ENCODE data around the gene BMPR1A. TPM values are rescaled to one million over a fixed set of nuclear protein-coding genes. Genes with fewer than 3 reads are reported as not detected.
A peak's percentile ranks its signal among the peaks of the same experiment; 100 is the strongest.

Gene BMPR1A
- total RNA-seq, 2 experiments from 2014 or later, result 10.8 to 13.6 TPM

- Mint-ChIP-seq H3K9me3 (no peaks in the 10 kb centered on the region), H3K27ac (peak overlapping the region; percentile 69), H3K36me3 (no peaks in the 10 kb centered on the region), H3K4me3 (peak overlapping the region; percentile 38), H3K4me1 (ENCODE audit: low read depth) (peaks cover 26% of the 10 kb centered on the region), H3K27me3 (peaks cover 2% of the 10 kb centered on the region)
- ChIA-PET CTCF (interaction anchor here (0.6 to 5.7 kb wide), 15 partner anchors 8 to 341 kb away, joined by 3 to 47 read pairs (median 4); partner anchors contain the start of genes MMRN2 and SNCG), POLR2A (interaction anchor here (0.8 kb wide), 1 partner anchor 254 kb away, joined by 3 read pairs; no protein-coding TSS in a partner anchor)
- DNase-seq, result peak; percentile 49
- intact Hi-C loops (cut with micrococcal nuclease), result loop anchor here (1.0 to 10.0 kb wide), 3 partner anchors 27 to 281 kb away; partner anchors contain the start of gene SHLD2
Measured at GRCh38 chr10:86965986-86966654, 209.7 kb downstream of the BMPR1A start.

- POLR2A ChIA-PET, result no interaction called here
- no peak for DNase-seq
- no peaks in the 10 kb centered on the region for H3K9me3 Mint-ChIP-seq
- H3K27ac Mint-ChIP-seq, result no peak overlapping the region
- H3K36me3 Mint-ChIP-seq, result no peaks in the 10 kb centered on the region
- CTCF ChIA-PET, result interaction anchor here (1.4 to 5.7 kb wide), 5 partner anchors 9 to 29 kb away, joined by 4 to 47 read pairs (median 6); partner anchors contain the start of gene SNCG
- intact Hi-C loops (cut with micrococcal nuclease), result loop anchor here (10.0 kb wide), 1 partner anchor 283 kb away; no protein-coding TSS in a partner anchor
- H3K4me1 Mint-ChIP-seq (ENCODE audit: low read depth), result peaks cover 31% of the 10 kb centered on the region
- peaks cover 2% of the 10 kb centered on the region for H3K27me3 Mint-ChIP-seq
- H3K4me3 Mint-ChIP-seq, result no peak overlapping the region
Measured at GRCh38 chr10:86967481-86967941, 211.1 kb downstream of the BMPR1A start.

- Mint-ChIP-seq H3K9me3 (no peaks in the 10 kb centered on the region), H3K4me3 (no peak within 1 kb of the TSS), H3K36me3 (no peaks in the 10 kb centered on the region), H3K27ac (no peak within 1 kb of the TSS), H3K27me3 (peaks cover 2% of the 10 kb centered on the region), H3K4me1 (ENCODE audit: low read depth) (peaks cover 31% of the 10 kb centered on the region)
- ChIA-PET POLR2A (no interaction called here), CTCF (interaction anchor here (1.6 to 5.7 kb wide), 3 partner anchors 10 to 30 kb away, joined by 6 to 47 read pairs (median 7); partner anchors contain the start of gene SNCG)
- DNase-seq, result no peak
- intact Hi-C loops (cut with micrococcal nuclease), result loop anchor here (10.0 kb wide), 1 partner anchor 284 kb away; no protein-coding TSS in a partner anchor
Measured at GRCh38 chr10:86968271-86968993, 212.0 kb downstream of the BMPR1A start, which contains the start of gene ADIRF. Gene ADIRF (plus strand): TSS chr10:86968482. CDS start chr10:86968545, 63 bp downstream.

GRCh38 chr10:86968994-86969355, 212.6 kb downstream of the BMPR1A start:
- intact Hi-C loops (cut with micrococcal nuclease), result loop anchor here (10.0 kb wide), 1 partner anchor 284 kb away; no protein-coding TSS in a partner anchor
- Mint-ChIP-seq H3K27ac (no peak overlapping the region), H3K4me1 (ENCODE audit: low read depth) (peaks cover 31% of the 10 kb centered on the region), H3K36me3 (no peaks in the 10 kb centered on the region), H3K4me3 (no peak overlapping the region), H3K27me3 (peaks cover 2% of the 10 kb centered on the region), H3K9me3 (no peaks in the 10 kb centered on the region)
- CTCF ChIA-PET, result interaction anchor here (2.6 to 5.7 kb wide), 2 partner anchors 8 to 30 kb away, joined by 16 to 47 read pairs; no protein-coding TSS in a partner anchor
- DNase-seq, result no peak
- POLR2A ChIA-PET, result no interaction called here

- POLR2A ChIA-PET, result interaction anchor here (0.9 kb wide), 1 partner anchor 126 kb away, joined by 3 read pairs; the partner anchor contains the start of gene SHLD2
- H3K4me3 Mint-ChIP-seq, result no peak overlapping the region
- DNase-seq, result no peak
- CTCF ChIA-PET, result interaction anchor here (2.6 to 5.7 kb wide), 2 partner anchors 9 to 31 kb away, joined by 16 to 47 read pairs; no protein-coding TSS in a partner anchor
- no peak overlapping the region for H3K27ac Mint-ChIP-seq
- intact Hi-C loops (cut with micrococcal nuclease), result loop anchor here (10.0 kb wide), 1 partner anchor 285 kb away; no protein-coding TSS in a partner anchor
- H3K4me1 Mint-ChIP-seq (ENCODE audit: low read depth), result peaks cover 31% of the 10 kb centered on the region
- peaks cover 2% of the 10 kb centered on the region for H3K27me3 Mint-ChIP-seq
- no peaks in the 10 kb centered on the region for H3K9me3 Mint-ChIP-seq
- no peaks in the 10 kb centered on the region for H3K36me3 Mint-ChIP-seq
Measured at GRCh38 chr10:86969421-86970041, 213.1 kb downstream of the BMPR1A start.

- Mint-ChIP-seq H3K4me3 (peak overlapping the region; percentile 58), H3K27me3 (peaks cover 2% of the 10 kb centered on the region), H3K4me1 (ENCODE audit: low read depth) (peaks cover 31% of the 10 kb centered on the region), H3K36me3 (no peaks in the 10 kb centered on the region), H3K9me3 (no peaks in the 10 kb centered on the region), H3K27ac (peak overlapping the region; percentile 23)
- DNase-seq, result no peak
- ChIA-PET POLR2A (interaction anchor here (0.9 kb wide), 1 partner anchor 125 kb away, joined by 3 read pairs; the partner anchor contains the start of gene SHLD2), CTCF (interaction anchor here (0.9 to 5.7 kb wide), 3 partner anchors 10 to 32 kb away, joined by 3 to 47 read pairs (median 16); no protein-coding TSS in a partner anchor)
- intact Hi-C loops (cut with micrococcal nuclease), result no loop called here
Measured at GRCh38 chr10:86970162-86970981, 214.0 kb downstream of the BMPR1A start.

- Mint-ChIP-seq H3K4me1 (ENCODE audit: low read depth) (peaks cover 27% of the 10 kb centered on the region), H3K4me3 (peak overlapping the region; percentile 58), H3K9me3 (no peaks in the 10 kb centered on the region), H3K36me3 (no peaks in the 10 kb centered on the region), H3K27me3 (peaks cover 2% of the 10 kb centered on the region), H3K27ac (peak overlapping the region; percentile 0)
- intact Hi-C loops (cut with micrococcal nuclease), result loop anchor here (1.0 kb wide), 1 partner anchor 123 kb away; the partner anchor contains the start of gene GLUD1
- POLR2A ChIA-PET, result no interaction called here
- DNase-seq, result no peak
- CTCF ChIA-PET, result interaction anchor here (0.9 to 2.6 kb wide), 2 partner anchors 10 to 31 kb away, joined by 3 to 16 read pairs; no protein-coding TSS in a partner anchor
Measured at GRCh38 chr10:86970982-86971231, 214.5 kb downstream of the BMPR1A start.

GRCh38 chr10:86971232-86971991, 215.0 kb downstream of the BMPR1A start:
- Mint-ChIP-seq H3K4me3 (peak overlapping the region; percentile 71), H3K27me3 (peaks cover 2% of the 10 kb centered on the region), H3K4me1 (ENCODE audit: low read depth) (peaks cover 22% of the 10 kb centered on the region), H3K27ac (peak overlapping the region; percentile 58), H3K9me3 (no peaks in the 10 kb centered on the region), H3K36me3 (no peaks in the 10 kb centered on the region)
- peak; percentile 89 for DNase-seq
- intact Hi-C loops (cut with micrococcal nuclease), result loop anchor here (1.0 kb wide), 1 partner anchor 123 kb away; the partner anchor contains the start of gene GLUD1
- POLR2A ChIA-PET, result no interaction called here
- CTCF ChIA-PET, result interaction anchor here (0.9 to 2.6 kb wide), 2 partner anchors 11 to 32 kb away, joined by 3 to 16 read pairs; no protein-coding TSS in a partner anchor

- POLR2A ChIA-PET, result no interaction called here
- no peaks in the 10 kb centered on the region for H3K9me3 Mint-ChIP-seq
- peaks cover 12% of the 10 kb centered on the region for H3K4me1 Mint-ChIP-seq (ENCODE audit: low read depth)
- peaks cover 2% of the 10 kb centered on the region for H3K27me3 Mint-ChIP-seq
- H3K36me3 Mint-ChIP-seq, result no peaks in the 10 kb centered on the region
- CTCF ChIA-PET, result no interaction called here
- intact Hi-C loops (cut with micrococcal nuclease), result no loop called here
- H3K4me3 Mint-ChIP-seq, result peak overlapping the region; percentile 0
- no peak for DNase-seq
- H3K27ac Mint-ChIP-seq, result no peak overlapping the region
Measured at GRCh38 chr10:86972613-86973380, 216.4 kb downstream of the BMPR1A start.

- Mint-ChIP-seq H3K4me1 (ENCODE audit: low read depth) (peaks cover 12% of the 10 kb centered on the region), H3K36me3 (no peaks in the 10 kb centered on the region), H3K27me3 (peaks cover 2% of the 10 kb centered on the region), H3K4me3 (no peak overlapping the region), H3K27ac (no peak overlapping the region), H3K9me3 (no peaks in the 10 kb centered on the region)
- ChIA-PET CTCF (interaction anchor here (1.2 to 2.0 kb wide), 2 partner anchors 8 to 14 kb away, joined by 3 to 7 read pairs; no protein-coding TSS in a partner anchor), POLR2A (interaction anchor here (0.6 kb wide), 1 partner anchor 20 kb away, joined by 3 read pairs; no protein-coding TSS in a partner anchor)
- intact Hi-C loops (cut with micrococcal nuclease), result no loop called here
- DNase-seq, result no peak
Measured at GRCh38 chr10:86974484-86974883, 218.1 kb downstream of the BMPR1A start.
